ENCODE data around the gene DYNLL1. TPM values are rescaled to one million over a fixed set of nuclear protein-coding genes. Genes with fewer than 3 reads are reported as not detected.

Gene DYNLL1
- total and polyA plus RNA-seq, 2 of the 13 experiments (the other 11 are each of a cell fraction or from before 2014, with no cell fraction given): 271 to 294 TPM

GRCh38 chr12:120468325-120468820 is 27.5 kb upstream of the DYNLL1 start (continued):
- 0 out of 2 replicates have a peak, but pooled peaks have one; percentile 47 for TF ChIP-seq THAP9 (CRISPR knock-in tag; IDR thresholded peaks at IDR 0.05; ENCODE audit: borderline replicate concordance)
- no peak for TF ChIP-seq PBX3 (CRISPR knock-in tag; IDR thresholded peaks at IDR 0.05; ENCODE audit: borderline replicate concordance)
- peak; percentile 34; the same call in 1 of the 2 replicates for TF ChIP-seq ZGPAT (CRISPR knock-in tag; IDR thresholded peaks at IDR 0.05)
- TF ChIP-seq KMT2B (CRISPR knock-in tag; IDR thresholded peaks at IDR 0.05): no peak
- no peak for TF ChIP-seq SALL1 (CRISPR knock-in tag; IDR thresholded peaks at IDR 0.05)
- 0 out of 2 replicates have a peak, but pooled peaks have one; percentile 32 for TF ChIP-seq ZNF761 (CRISPR knock-in tag; conservative IDR thresholded peaks at IDR 0.05)
- TF ChIP-seq BORCS8-MEF2B (CRISPR knock-in tag; IDR thresholded peaks at IDR 0.05): no peak
- TF ChIP-seq TAF1 (CRISPR knock-in tag; IDR thresholded peaks at IDR 0.05): 0 out of 2 replicates have a peak, but pooled peaks have one; percentile 13
